ENCODE results near the gene ADAT1.

ADAT1 gene

GRCh38 chr16:75616521-75617010 is 6.5 kb downstream of the ADAT1 start:
- CTCF ChIA-PET: no interaction called here
- DNase-seq (ENCODE audit: low spot score): no peak
- no peak overlapping the region for H3K27ac ChIP-seq
- POLR2A ChIA-PET (ENCODE audit: low non-redundant PET): no interaction called here
- no peak for TF ChIP-seq CTCF (conservative IDR thresholded peaks at IDR 0.05; ENCODE audit: low read depth)

- DNase-seq (ENCODE audit: low spot score): no peak
- no peak for TF ChIP-seq CTCF (conservative IDR thresholded peaks at IDR 0.05; ENCODE audit: low read depth)
- CTCF ChIA-PET: interaction anchor here (0.6 kb wide), 1 partner anchor 22 kb away, joined by 3 read pairs; no protein-coding TSS in a partner anchor
- no peak overlapping the region for H3K27ac ChIP-seq
- POLR2A ChIA-PET (ENCODE audit: low non-redundant PET): no interaction called here
Measured at GRCh38 chr16:75615619-75616018, 7.5 kb downstream of the ADAT1 start.

- ChIA-PET POLR2A (ENCODE audit: low non-redundant PET) (no interaction called here), CTCF (interaction anchor here (1.0 kb wide), 1 partner anchor 82 kb away, joined by 3 read pairs; no protein-coding TSS in a partner anchor)
- DNase-seq (ENCODE audit: low spot score): peak; percentile 43
- no peak for TF ChIP-seq CTCF (conservative IDR thresholded peaks at IDR 0.05; ENCODE audit: low read depth)
- H3K27ac ChIP-seq: peak overlapping the region; percentile 51; the same call in 1 of the 2 replicates
Measured at GRCh38 chr16:75614066-75614897, 8.8 kb downstream of the ADAT1 start.

DNA sequence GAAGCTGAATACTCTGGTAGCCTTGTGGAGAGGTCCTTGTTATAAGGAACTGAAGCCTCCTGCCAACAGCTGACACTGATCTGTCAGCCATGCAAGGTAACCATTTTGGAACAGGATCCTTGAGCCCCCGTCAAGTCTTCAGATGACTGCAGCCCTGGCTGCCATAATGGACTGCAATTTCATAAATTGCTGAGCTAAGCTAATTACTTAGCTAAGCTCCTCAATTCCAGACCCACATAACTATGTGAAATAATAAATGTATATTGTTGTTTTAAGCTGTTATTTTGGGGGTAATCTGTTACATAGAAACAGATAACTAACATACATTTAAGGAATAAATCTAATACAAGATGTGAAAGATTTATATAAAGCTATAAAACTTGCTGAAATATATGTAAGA is 16.6 kb downstream of the ADAT1 start:
- ChIA-PET POLR2A (ENCODE audit: low non-redundant PET) (no interaction called here), CTCF (interaction anchor here (0.6 to 0.7 kb wide), 2 partner anchors 89 to 372 kb away, joined by 3 read pairs; no protein-coding TSS in a partner anchor)
- H3K27ac ChIP-seq: no peak overlapping the region
- no peak for TF ChIP-seq CTCF (conservative IDR thresholded peaks at IDR 0.05; ENCODE audit: low read depth)
- DNase-seq (ENCODE audit: low spot score): no peak

- CTCF ChIA-PET: no interaction called here
- no peak for DNase-seq (ENCODE audit: low spot score)
- no peak overlapping the region for H3K27ac ChIP-seq
- TF ChIP-seq CTCF (conservative IDR thresholded peaks at IDR 0.05; ENCODE audit: low read depth): no peak
- POLR2A ChIA-PET (ENCODE audit: low non-redundant PET): no interaction called here
Measured at GRCh38 chr16:75603241-75603640, 19.8 kb downstream of the ADAT1 start.

DNA sequence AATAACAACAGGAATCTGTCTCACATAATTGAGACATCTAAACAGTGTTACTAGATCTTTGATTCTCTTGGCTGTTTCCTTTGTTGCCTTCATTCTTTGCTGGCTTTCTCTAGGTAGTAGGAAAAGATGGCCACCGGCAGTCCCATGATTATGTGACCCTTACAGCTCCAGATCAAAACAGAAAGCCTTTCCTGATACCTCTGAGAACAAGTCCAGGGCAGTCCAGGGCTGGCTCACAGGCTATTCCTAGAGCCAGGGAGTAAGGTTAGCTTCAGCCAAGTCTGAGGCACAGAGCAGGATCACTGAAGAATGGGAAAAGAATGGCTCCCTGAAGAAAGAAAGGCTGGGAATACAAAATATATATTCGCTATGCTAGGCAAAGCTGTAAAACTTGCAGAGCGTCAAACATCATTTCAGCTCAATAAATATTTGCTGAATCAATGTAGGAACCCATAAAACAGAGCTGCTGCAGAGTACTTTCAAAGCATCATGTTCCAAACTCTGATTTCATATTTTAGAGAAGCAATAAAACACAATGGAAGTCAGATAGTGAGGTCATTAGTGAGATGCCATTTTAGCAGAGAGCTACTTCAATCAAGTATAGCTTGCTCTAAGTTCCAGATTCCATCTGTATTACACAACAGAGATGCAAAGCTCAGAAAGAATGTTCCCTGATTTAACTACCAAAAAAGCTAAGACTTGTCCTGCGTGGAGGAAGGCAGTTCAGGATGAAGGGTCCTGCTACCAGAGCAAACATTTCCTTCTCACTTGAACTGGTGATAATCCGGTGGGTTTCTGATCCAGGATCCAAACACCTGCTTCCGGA is 23.4 kb downstream of the ADAT1 start:
- no peak for TF ChIP-seq CTCF (conservative IDR thresholded peaks at IDR 0.05; ENCODE audit: low read depth)

More for the DNA sequence above, 23.4 kb downstream of the ADAT1 start:
- H3K27ac ChIP-seq: no peak overlapping the region
- CTCF ChIA-PET: interaction anchor here (0.6 to 0.7 kb wide), 2 partner anchors 58 to 82 kb away, joined by 3 to 5 read pairs; no protein-coding TSS in a partner anchor
- no peak for DNase-seq (ENCODE audit: low spot score)
- POLR2A ChIA-PET (ENCODE audit: low non-redundant PET): no interaction called here

Data from RWPE1 (cell line).